OCI-LY7 (cell line): ENCODE measurements around the gene ZFP36. TPM values are rescaled to one million over a fixed set of nuclear protein-coding genes. Genes with fewer than 3 reads are reported as not detected.

Source experiments
- BruUV-seq: library from RNA; stranded (reverse); fragments of 400-500 nt; replicated peaks from 2 replicates; lab custom pipeline; 2021; lab: Mats Ljungman, UMichigan
- CTCF ChIA-PET: fragments of 300-600 bp; sonication (Branson Sonifier 250); formaldehyde crosslinking; loops from one replicate; lab custom pipeline; 2022; ENCODE audit warnings: antibody characterized with exemption; ENCODE audit not compliant: unreplicated experiment; lab: Charles Lee
- POLR2A ChIA-PET: fragments of 300-600 bp; sonication (Branson Sonifier 250); formaldehyde crosslinking; loops from one replicate; lab custom pipeline; 2022; ENCODE audit warnings: antibody characterized with exemption; lab: Charles Lee
- DNase-seq: peaks from one replicate; pipeline ENCODE4 v3.0.0-alpha.2; 2015; ENCODE audit warnings: low spot score
- H2AFZ ChIP-seq: fragments of 200-600 bp; sonication (generic), shearing (Covaris generic); 2 replicates; pipeline ENCODE4 v1.6.1; 2014; ENCODE audit warnings: mild to moderate bottlenecking, antibody characterized with exemption, low read length, moderate library complexity
- H3K27ac ChIP-seq: fragments of 200-600 bp; sonication (generic); 2 replicates; pipeline ENCODE4 v1.5.1; 2014; ENCODE audit warnings: mixed run types, low read depth, mild to moderate bottlenecking, moderate library complexity, low read length, inconsistent platforms; ENCODE audit not compliant: poor library complexity, severe bottlenecking
- H3K36me3 ChIP-seq: fragments of 200-600 bp; sonication (generic); 2 replicates; pipeline ENCODE4 v1.6.1; 2014; ENCODE audit warnings: mild to moderate bottlenecking, antibody characterized with exemption, low read length, moderate library complexity, mixed read lengths; ENCODE audit not compliant: insufficient read depth
- H3K4me1 ChIP-seq: fragments of 200-600 bp; sonication (generic); 2 replicates; pipeline ENCODE4 v1.5.1; 2014; ENCODE audit warnings: mild to moderate bottlenecking, low read length; ENCODE audit not compliant: insufficient read depth, poor library complexity, severe bottlenecking
- H3K4me2 ChIP-seq: fragments of 200-600 bp; sonication (generic); 2 replicates; pipeline ENCODE4 v1.6.1; 2014; ENCODE audit warnings: mild to moderate bottlenecking, low read length
- H3K4me3 ChIP-seq: fragments of 200-600 bp; sonication (generic); 2 replicates; pipeline ENCODE4 v1.5.1; 2014; ENCODE audit warnings: mild to moderate bottlenecking, low read depth, low read length; ENCODE audit not compliant: poor library complexity, severe bottlenecking
- H3K79me2 ChIP-seq: fragments of 200-600 bp; sonication (generic); 2 replicates; pipeline ENCODE4 v1.6.1; 2016; ENCODE audit warnings: low read depth, mild to moderate bottlenecking, low read length, moderate library complexity, mixed read lengths; ENCODE audit not compliant: insufficient read depth
- H3K9me2 ChIP-seq: fragments of 200-600 bp; sonication (generic); 2 replicates; pipeline ENCODE4 v1.6.1; 2016; ENCODE audit warnings: mild to moderate bottlenecking, low read length, mixed read lengths; ENCODE audit not compliant: insufficient read depth
- H3K9me3 ChIP-seq: fragments of 200-600 bp; sonication (generic); 2 replicates; pipeline ENCODE4 v1.6.1; 2014; ENCODE audit warnings: mild to moderate bottlenecking, mixed run types, low read length, mixed read lengths
- H4K20me1 ChIP-seq: fragments of 200-600 bp; sonication (generic); 2 replicates; pipeline ENCODE4 v1.6.1; 2014; ENCODE audit warnings: mild to moderate bottlenecking, antibody characterized with exemption, low read length, moderate library complexity, mixed read lengths; ENCODE audit not compliant: insufficient read depth
- EZH2phosphoT487 ChIP-seq: fragments of 200-600 bp; sonication (generic); IDR thresholded peaks from 2 replicates; pipeline ENCODE4 v1.6.1; 2018; ENCODE audit warnings: low read depth, borderline replicate concordance, mild to moderate bottlenecking, mixed run types, antibody characterized with exemption, low read length, moderate library complexity, mixed read lengths
- intact Hi-C: fragments of 100-400 bp; cut with micrococcal nuclease; formaldehyde crosslinking; loops from one replicate; pipeline ENCODE4 v1.10.0; 2022; ENCODE audit not compliant: unreplicated experiment
- total RNA-seq, 2 experiments: library from RNA; depleted of rRNA in 1 of 2; stranded (reverse); fragments of >200 nt in 1 of 2; shearing (Covaris generic) in 1 of 2; gene quantifications; 2 replicates each; pipeline ENCODE4 v1.2.3, GENCODE V29; 2014 to 2022
- TF ChIP-seq, protein P1 (sequence below): fragments of 200-600 bp; sonication (generic); conservative IDR thresholded peaks from 2 replicates; pipeline ENCODE4 v1.5.1; 2014; ENCODE audit warnings: mild to moderate bottlenecking, antibody characterized with exemption, low read length, moderate library complexity, mixed read lengths

Gene ZFP36
- total RNA-seq, 2 experiments from 2014 or later: 21.8 to 55.9 TPM

- no peak for TF ChIP-seq EZH2phosphoT487
- TF ChIP-seq, protein P1, sequence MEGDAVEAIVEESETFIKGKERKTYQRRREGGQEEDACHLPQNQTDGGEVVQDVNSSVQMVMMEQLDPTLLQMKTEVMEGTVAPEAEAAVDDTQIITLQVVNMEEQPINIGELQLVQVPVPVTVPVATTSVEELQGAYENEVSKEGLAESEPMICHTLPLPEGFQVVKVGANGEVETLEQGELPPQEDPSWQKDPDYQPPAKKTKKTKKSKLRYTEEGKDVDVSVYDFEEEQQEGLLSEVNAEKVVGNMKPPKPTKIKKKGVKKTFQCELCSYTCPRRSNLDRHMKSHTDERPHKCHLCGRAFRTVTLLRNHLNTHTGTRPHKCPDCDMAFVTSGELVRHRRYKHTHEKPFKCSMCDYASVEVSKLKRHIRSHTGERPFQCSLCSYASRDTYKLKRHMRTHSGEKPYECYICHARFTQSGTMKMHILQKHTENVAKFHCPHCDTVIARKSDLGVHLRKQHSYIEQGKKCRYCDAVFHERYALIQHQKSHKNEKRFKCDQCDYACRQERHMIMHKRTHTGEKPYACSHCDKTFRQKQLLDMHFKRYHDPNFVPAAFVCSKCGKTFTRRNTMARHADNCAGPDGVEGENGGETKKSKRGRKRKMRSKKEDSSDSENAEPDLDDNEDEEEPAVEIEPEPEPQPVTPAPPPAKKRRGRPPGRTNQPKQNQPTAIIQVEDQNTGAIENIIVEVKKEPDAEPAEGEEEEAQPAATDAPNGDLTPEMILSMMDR: no peak
- H3K79me2 ChIP-seq: peaks cover 27% of the 10 kb centered on the region
- BruUV-seq: no TSS peak
- CTCF ChIA-PET: no interaction called here
- peaks cover 55% of the 10 kb centered on the region for H3K4me1 ChIP-seq
- peak overlapping the region; percentile 96 for H3K4me2 ChIP-seq
- H3K4me3 ChIP-seq: peak overlapping the region; percentile 96
- peak; percentile 82 for DNase-seq
- H3K36me3 ChIP-seq: peaks cover 19% of the 10 kb centered on the region
- intact Hi-C loops: loop anchor here (10.0 kb wide), 2 partner anchors 547 to 553 kb away; no protein-coding TSS in a partner anchor
- peak overlapping the region; percentile 91 for H3K27ac ChIP-seq
- POLR2A ChIA-PET: interaction anchor here (1.1 to 3.1 kb wide), 2 partner anchors 10 to 28 kb away, joined by 4 to 14 read pairs; partner anchors contain the start of gene RPS16
- H3K9me2 ChIP-seq: no peaks in the 10 kb centered on the region
- no peaks in the 10 kb centered on the region for H3K9me3 ChIP-seq
- peaks cover 4% of the 10 kb centered on the region for H4K20me1 ChIP-seq
- no peak overlapping the region for H2AFZ ChIP-seq
Observed at GRCh38 chr19:39407660-39408391, 1.2 kb downstream of the ZFP36 start.

- ChIA-PET CTCF (no interaction called here), POLR2A (interaction anchor here (3.1 kb wide), 1 partner anchor 10 kb away, joined by 14 read pairs; no protein-coding TSS in a partner anchor)
- DNase-seq: no peak
- H2AFZ ChIP-seq: no peak overlapping the region
- H3K36me3 ChIP-seq: peaks cover 19% of the 10 kb centered on the region
- intact Hi-C loops: loop anchor here (10.0 kb wide), 2 partner anchors 546 to 554 kb away; no protein-coding TSS in a partner anchor
- H3K9me2 ChIP-seq: no peaks in the 10 kb centered on the region
- peaks cover 4% of the 10 kb centered on the region for H4K20me1 ChIP-seq
- TF ChIP-seq, protein P1: no peak
- TF ChIP-seq EZH2phosphoT487: no peak
- no peaks in the 10 kb centered on the region for H3K9me3 ChIP-seq
- TSS peak; percentile 87 for BruUV-seq
- H3K4me2 ChIP-seq: peak overlapping the region; percentile 96
- peaks cover 32% of the 10 kb centered on the region for H3K79me2 ChIP-seq
- H3K4me3 ChIP-seq: peak overlapping the region; percentile 96
- peaks cover 48% of the 10 kb centered on the region for H3K4me1 ChIP-seq
- peak overlapping the region; percentile 91 for H3K27ac ChIP-seq
Observed at GRCh38 chr19:39408392-39409207, 2.0 kb downstream of the ZFP36 start.
